Kidney epithelial cell (primary cell): ENCODE results near the gene MARCHF3. TPM values are rescaled to one million over a fixed set of nuclear protein-coding genes. Genes with fewer than 3 reads are reported as not detected.
A peak's percentile ranks its signal among the peaks of the same experiment; 100 is the strongest.

ENCODE experiments used
- DNase-seq: peaks from one replicate; pipeline ENCODE4 v3.0.0-alpha.2; 2010; ENCODE audit warnings: low read depth
- H3K27me3 ChIP-seq: 2 replicates; pipeline ENCODE4 v1.6.0; 2011; ENCODE audit warnings: low read length; ENCODE audit not compliant: control insufficient read depth, insufficient read depth
- H3K36me3 ChIP-seq: 2 replicates; pipeline ENCODE4 v1.5.1; 2011; ENCODE audit warnings: low read length; ENCODE audit not compliant: control insufficient read depth, insufficient read depth
- H3K4me3 ChIP-seq: 2 replicates; pipeline ENCODE4 v1.5.1; 2011; ENCODE audit warnings: low read depth, mild to moderate bottlenecking, control low read depth, low read length
- total RNA-seq: library from RNA; depleted of rRNA; stranded (reverse); fragments of >200 nt; gene quantifications from 2 replicates; pipeline ENCODE4 v1.2.3, GENCODE V29; 2015
- TF ChIP-seq, protein P1 (sequence below): IDR thresholded peaks from 2 replicates; pipeline ENCODE4 v1.5.1; 2011; ENCODE audit warnings: mild to moderate bottlenecking, moderate library complexity, low read length, control low read depth, inconsistent platforms; ENCODE audit not compliant: insufficient read depth, poor library complexity, severe bottlenecking

The MARCHF3 gene
- total RNA-seq, 1 donor from 2014 or later: 0.46 TPM

DNA sequence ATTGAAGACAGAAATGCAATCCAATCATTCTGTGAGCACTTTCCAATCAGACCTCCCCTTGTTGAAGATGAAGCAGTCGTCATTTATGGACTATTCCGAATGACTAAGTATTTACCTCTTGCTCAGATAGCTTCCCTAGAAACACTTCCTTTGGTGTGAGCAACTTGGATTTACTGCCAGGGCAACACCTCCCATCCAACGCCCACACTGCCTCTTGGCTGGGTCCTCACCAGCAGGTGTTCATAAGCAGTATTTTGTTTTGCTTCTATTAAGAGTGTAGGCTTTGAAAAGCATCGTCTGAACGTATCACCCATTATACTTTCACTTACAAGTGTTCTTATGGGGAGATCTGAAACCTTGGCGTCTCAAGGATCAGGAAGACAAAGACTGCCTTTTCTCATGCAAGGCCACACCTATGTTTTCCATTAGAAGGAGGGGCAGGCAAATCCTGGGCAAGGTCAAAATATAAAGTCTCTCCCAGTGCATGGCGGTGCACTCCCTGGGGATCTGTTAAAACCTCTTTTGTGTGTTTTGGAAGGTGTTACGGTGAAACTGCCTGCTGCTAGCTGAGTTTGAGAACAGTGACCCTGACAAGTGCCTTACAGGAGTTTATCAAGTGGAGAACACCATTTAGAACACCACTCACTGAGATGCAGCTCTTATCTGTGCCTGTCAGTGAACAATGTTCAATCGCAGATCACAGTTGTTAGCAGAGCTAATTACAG lies 10.6 kb upstream of the MARCHF3 start:
- H3K4me3 ChIP-seq: no peak overlapping the region

DNA sequence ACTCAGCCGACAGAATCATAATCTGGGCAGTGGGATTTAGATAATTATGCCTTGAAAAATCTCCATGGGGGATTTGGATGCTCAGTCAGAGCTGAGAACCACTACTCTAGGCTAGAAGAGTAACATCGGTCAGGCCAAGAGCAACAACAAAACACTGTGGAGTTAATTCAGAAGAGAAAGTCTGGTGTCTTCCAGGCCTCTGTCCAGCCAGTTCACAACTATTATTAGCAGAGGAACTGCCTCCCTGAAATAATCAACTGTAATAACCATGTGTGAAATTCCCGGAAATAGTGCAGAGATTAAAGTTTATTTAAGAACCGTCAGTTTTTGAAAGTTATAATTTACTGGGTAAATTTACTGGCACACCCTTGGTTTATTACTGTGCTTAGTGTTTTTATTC lies 8.2 kb upstream of the MARCHF3 start:
- no peak for DNase-seq
- TF ChIP-seq, protein P1, sequence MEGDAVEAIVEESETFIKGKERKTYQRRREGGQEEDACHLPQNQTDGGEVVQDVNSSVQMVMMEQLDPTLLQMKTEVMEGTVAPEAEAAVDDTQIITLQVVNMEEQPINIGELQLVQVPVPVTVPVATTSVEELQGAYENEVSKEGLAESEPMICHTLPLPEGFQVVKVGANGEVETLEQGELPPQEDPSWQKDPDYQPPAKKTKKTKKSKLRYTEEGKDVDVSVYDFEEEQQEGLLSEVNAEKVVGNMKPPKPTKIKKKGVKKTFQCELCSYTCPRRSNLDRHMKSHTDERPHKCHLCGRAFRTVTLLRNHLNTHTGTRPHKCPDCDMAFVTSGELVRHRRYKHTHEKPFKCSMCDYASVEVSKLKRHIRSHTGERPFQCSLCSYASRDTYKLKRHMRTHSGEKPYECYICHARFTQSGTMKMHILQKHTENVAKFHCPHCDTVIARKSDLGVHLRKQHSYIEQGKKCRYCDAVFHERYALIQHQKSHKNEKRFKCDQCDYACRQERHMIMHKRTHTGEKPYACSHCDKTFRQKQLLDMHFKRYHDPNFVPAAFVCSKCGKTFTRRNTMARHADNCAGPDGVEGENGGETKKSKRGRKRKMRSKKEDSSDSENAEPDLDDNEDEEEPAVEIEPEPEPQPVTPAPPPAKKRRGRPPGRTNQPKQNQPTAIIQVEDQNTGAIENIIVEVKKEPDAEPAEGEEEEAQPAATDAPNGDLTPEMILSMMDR: no peak
- Histone ChIP-seq H3K36me3 (no peaks in the 10 kb centered on the region), H3K27me3 (no peaks in the 10 kb centered on the region), H3K4me3 (no peak overlapping the region)

More for the DNA sequence above, 10.6 kb upstream of the MARCHF3 start:
- DNase-seq: peak; percentile 41
- Histone ChIP-seq H3K27me3 (no peaks in the 10 kb centered on the region), H3K36me3 (no peaks in the 10 kb centered on the region)
- TF ChIP-seq, protein P1: no peak

DNA sequence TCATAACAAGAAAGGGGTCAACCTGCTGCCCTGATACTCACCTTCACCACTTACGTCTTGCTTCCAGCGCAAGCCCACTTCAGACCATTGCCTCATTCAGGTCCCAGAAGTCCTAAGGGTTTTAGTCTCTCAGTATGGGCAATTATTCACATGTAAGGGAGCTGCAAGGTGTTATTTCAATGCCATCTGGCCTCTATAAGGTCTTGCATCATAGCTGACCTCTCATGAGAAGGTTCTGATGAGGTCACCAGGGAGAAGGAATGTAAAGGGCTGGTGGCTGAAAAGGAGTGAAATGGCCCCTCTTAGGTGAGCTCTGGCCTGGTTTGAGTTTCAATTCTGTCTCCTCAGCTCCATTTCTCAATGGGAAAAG lies 1.5 kb upstream of the MARCHF3 start:
- Histone ChIP-seq H3K36me3 (no peaks in the 10 kb centered on the region), H3K27me3 (no peaks in the 10 kb centered on the region), H3K4me3 (no peak overlapping the region)
- TF ChIP-seq, protein P1: no peak
- DNase-seq: no peak

DNA sequence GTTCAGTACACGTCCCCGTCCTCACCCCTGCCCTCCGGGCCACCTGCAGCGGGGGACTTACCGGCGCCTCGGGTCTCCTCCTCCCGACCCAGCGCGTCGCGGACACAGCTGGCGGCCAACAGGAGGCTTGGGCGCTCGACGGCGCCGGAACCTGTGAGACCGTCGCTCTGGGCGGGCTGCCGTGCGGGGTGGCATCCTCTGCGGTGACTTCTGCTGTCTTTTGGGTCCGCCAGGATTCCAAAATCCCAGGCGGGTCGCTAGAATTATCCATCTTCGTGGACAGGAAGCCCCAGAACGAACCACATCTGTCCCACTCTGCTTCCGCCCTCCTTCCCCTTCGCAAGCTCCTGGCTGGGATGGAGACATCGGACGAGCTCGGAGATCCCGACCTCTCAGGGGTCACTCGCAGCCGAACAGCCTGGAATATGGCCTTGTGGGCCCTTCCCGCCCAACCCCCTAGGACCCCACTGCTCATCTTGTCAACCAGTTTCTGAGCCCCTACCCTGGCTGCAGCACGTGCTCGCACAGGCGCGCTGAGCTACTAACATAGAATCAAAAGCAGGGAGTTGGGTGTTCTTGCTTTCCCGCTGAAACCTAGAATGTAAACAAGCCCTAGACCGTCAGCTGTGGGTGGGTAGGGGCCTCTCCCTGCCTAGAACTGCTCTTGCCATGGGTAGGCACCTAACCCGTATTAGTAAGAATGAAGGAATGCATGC lies 947 bp upstream of the MARCHF3 start:
- H3K27me3 ChIP-seq: no peaks in the 10 kb centered on the region
- no peaks in the 10 kb centered on the region for H3K36me3 ChIP-seq
- TF ChIP-seq, protein P1: no peak
- H3K4me3 ChIP-seq: peak overlapping the region; percentile 74
- DNase-seq: no peak

DNA sequence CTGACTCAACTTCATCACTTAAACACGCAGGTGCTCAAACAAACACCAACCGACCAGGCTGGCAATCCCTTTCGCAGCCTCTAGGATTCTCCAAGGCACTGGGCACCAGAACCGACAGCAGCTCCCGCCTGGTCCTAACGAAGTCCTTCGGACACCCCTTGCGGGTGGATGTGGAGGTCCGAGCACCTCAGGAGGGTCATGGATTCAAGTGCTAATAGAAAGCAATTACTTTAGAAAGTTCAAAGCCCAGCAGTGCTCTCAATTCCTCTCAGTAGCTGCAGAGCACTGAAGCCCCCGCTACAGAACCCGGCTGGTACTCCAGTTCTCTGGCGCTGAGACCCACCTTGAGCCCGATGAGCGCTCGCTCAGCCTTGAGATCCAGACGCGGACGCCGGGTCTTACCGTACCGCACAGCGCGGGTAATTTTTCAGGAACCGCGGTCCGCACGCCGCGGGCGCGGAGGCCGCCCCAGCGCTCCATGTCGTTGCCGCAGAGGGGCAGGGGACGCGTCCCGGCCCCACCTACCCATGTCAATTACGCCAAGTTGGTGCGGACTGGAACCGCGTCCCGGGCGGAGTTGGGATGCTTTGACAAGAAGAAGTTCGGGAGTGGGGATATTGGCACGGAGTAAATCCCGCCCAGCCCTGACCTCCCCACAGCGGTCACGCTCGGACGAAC lies 638 bp downstream of the MARCHF3 start:
- no peaks in the 10 kb centered on the region for H3K27me3 ChIP-seq
- DNase-seq: no peak
- TF ChIP-seq, protein P1: peak; percentile 53
- peak overlapping the region; percentile 74 for H3K4me3 ChIP-seq
- no peaks in the 10 kb centered on the region for H3K36me3 ChIP-seq
